ENCODE data around the gene MAFF. TPM values are rescaled to one million over a fixed set of nuclear protein-coding genes. Genes with fewer than 3 reads are reported as not detected.

The MAFF gene
- total and polyA plus RNA-seq, 9 of the 15 experiments (the other 6 are each of a cell fraction or from before 2014, with no cell fraction given) = 0.51 to 8.0 (median 5.4) TPM

GRCh38 chr22:38202437-38203089, 769 bp downstream of the MAFF start (continued):
- no peak for TF ChIP-seq MEF2A (IDR thresholded peaks at IDR 0.05; ENCODE audit: control insufficient read depth, low read depth, low read length)
- TF ChIP-seq ZNF695 (CRISPR knock-in tag; IDR thresholded peaks at IDR 0.05) = no peak
- no peak for TF ChIP-seq ZNF76 (CRISPR knock-in tag; IDR thresholded peaks at IDR 0.05; ENCODE audit: borderline replicate concordance)
- no peak for TF ChIP-seq HLTF (IDR thresholded peaks at IDR 0.05)
- TF ChIP-seq RCOR1 (IDR thresholded peaks at IDR 0.05; ENCODE audit: borderline replicate concordance in 1 of 2, low read depth in 2 of 2, low read length in 2 of 2) = no peak
- no peak for TF ChIP-seq RUNX1 (IDR thresholded peaks at IDR 0.05; ENCODE audit: low read depth)
- TF ChIP-seq, protein P1, sequence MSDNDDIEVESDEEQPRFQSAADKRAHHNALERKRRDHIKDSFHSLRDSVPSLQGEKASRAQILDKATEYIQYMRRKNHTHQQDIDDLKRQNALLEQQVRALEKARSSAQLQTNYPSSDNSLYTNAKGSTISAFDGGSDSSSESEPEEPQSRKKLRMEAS (CRISPR knock-in tag; IDR thresholded peaks at IDR 0.05) = peak; percentile 53
- no peak for TF ChIP-seq ZC3H8 (IDR thresholded peaks at IDR 0.05)
- TF ChIP-seq TCF3 (CRISPR knock-in tag; IDR thresholded peaks at IDR 0.05) = no peak
- TF ChIP-seq, protein P2, sequence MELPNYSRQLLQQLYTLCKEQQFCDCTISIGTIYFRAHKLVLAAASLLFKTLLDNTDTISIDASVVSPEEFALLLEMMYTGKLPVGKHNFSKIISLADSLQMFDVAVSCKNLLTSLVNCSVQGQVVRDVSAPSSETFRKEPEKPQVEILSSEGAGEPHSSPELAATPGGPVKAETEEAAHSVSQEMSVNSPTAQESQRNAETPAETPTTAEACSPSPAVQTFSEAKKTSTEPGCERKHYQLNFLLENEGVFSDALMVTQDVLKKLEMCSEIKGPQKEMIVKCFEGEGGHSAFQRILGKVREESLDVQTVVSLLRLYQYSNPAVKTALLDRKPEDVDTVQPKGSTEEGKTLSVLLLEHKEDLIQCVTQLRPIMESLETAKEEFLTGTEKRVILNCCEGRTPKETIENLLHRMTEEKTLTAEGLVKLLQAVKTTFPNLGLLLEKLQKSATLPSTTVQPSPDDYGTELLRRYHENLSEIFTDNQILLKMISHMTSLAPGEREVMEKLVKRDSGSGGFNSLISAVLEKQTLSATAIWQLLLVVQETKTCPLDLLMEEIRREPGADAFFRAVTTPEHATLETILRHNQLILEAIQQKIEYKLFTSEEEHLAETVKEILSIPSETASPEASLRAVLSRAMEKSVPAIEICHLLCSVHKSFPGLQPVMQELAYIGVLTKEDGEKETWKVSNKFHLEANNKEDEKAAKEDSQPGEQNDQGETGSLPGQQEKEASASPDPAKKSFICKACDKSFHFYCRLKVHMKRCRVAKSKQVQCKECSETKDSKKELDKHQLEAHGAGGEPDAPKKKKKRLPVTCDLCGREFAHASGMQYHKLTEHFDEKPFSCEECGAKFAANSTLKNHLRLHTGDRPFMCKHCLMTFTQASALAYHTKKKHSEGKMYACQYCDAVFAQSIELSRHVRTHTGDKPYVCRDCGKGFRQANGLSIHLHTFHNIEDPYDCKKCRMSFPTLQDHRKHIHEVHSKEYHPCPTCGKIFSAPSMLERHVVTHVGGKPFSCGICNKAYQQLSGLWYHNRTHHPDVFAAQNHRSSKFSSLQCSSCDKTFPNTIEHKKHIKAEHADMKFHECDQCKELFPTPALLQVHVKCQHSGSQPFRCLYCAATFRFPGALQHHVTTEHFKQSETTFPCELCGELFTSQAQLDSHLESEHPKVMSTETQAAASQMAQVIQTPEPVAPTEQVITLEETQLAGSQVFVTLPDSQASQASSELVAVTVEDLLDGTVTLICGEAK (IDR thresholded peaks at IDR 0.05) = no peak
- TF ChIP-seq, protein P2 (CRISPR knock-in tag; IDR thresholded peaks at IDR 0.05) = no peak
- no peak for TF ChIP-seq BDP1 (IDR thresholded peaks at IDR 0.05; ENCODE audit: insufficient read depth, insufficient read length)
- no peak for TF ChIP-seq HNRNPUL1 (IDR thresholded peaks at IDR 0.05; ENCODE audit: low read length)
- TF ChIP-seq FOSL1 (tag; conservative IDR thresholded peaks at IDR 0.05) = no peak
- TF ChIP-seq, protein P3, sequence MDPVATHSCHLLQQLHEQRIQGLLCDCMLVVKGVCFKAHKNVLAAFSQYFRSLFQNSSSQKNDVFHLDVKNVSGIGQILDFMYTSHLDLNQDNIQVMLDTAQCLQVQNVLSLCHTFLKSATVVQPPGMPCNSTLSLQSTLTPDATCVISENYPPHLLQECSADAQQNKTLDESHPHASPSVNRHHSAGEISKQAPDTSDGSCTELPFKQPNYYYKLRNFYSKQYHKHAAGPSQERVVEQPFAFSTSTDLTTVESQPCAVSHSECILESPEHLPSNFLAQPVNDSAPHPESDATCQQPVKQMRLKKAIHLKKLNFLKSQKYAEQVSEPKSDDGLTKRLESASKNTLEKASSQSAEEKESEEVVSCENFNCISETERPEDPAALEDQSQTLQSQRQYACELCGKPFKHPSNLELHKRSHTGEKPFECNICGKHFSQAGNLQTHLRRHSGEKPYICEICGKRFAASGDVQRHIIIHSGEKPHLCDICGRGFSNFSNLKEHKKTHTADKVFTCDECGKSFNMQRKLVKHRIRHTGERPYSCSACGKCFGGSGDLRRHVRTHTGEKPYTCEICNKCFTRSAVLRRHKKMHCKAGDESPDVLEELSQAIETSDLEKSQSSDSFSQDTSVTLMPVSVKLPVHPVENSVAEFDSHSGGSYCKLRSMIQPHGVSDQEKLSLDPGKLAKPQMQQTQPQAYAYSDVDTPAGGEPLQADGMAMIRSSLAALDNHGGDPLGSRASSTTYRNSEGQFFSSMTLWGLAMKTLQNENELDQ (CRISPR knock-in tag; IDR thresholded peaks at IDR 0.05; ENCODE audit: borderline replicate concordance) = no peak
- TF ChIP-seq NELFE (IDR thresholded peaks at IDR 0.05; ENCODE audit: insufficient read depth, insufficient read length) = no peak
